Subcutaneous adipose tissue (tissue), 4 donors: Measurements from ENCODE around the gene MNDA. TPM values are rescaled to one million over a fixed set of nuclear protein-coding genes. Genes with fewer than 3 reads are reported as not detected.

ENCODE experiments used
- CTCF ChIP-seq: fragments of 450-650 bp; IDR thresholded peaks from one replicate; pipeline ENCODE4 v1.5.1; 2016; ENCODE audit warnings: low read depth, mild to moderate bottlenecking, control low read depth, antibody characterized with exemption, moderate library complexity
- total RNA-seq, 4 donors: library from RNA; depleted of rRNA; stranded (reverse); fragments of >200 nt; gene quantifications; one replicate each; pipeline ENCODE4 v1.1.0, GENCODE V29; 2016

Gene MNDA
- 10 to 100 TPM in 3 of 4 donors, 1 to 10 TPM in 1; 5.8 to 54.6 (median 12.9) TPM for total RNA-seq

- no peak for TF ChIP-seq CTCF
These were observed at the start of gene MNDA for GRCh38 chr1:158830904-158831507. TSS of gene MNDA (plus strand) at chr1:158831351. CDS start at chr1:158842154, 10,803 bp downstream.

GRCh38 chr1:158793604-158794003, 37.5 kb upstream of the MNDA start:
- TF ChIP-seq CTCF: no peak

GRCh38 chr1:158794247-158794646, 36.9 kb upstream of the MNDA start:
- no peak for TF ChIP-seq CTCF

GRCh38 chr1:158798531-158798930, 32.6 kb upstream of the MNDA start:
- TF ChIP-seq CTCF: no peak

GRCh38 chr1:158799689-158800088, 31.5 kb upstream of the MNDA start:
- no peak for TF ChIP-seq CTCF

- no peak for TF ChIP-seq CTCF
These were observed 30.6 kb upstream of the MNDA start for GRCh38 chr1:158800526-158800925.

GRCh38 chr1:158801396-158801795, 29.8 kb upstream of the MNDA start:
- TF ChIP-seq CTCF: no peak
